Stimulated activated CD8-positive, alpha-beta memory T cell treated with anti-CD3 and anti-CD28 coated beads, Interleukin-12 subunit alpha, Interleukin-12 subunit beta, amount 100 ng/mL, for 24 hours (primary cell): ENCODE results near the gene OSER1.
"Not testable (repeated sequence)": the region's sequence is repeated elsewhere in the genome, so short reads cannot be mapped to it uniquely, and the experiment has no call there.

Source experiments
- DNase-seq: peaks from one replicate; pipeline ENCODE4 v3.0.0-alpha.2; 2020; ENCODE audit errors: extremely low read depth

Gene OSER1

DNA sequence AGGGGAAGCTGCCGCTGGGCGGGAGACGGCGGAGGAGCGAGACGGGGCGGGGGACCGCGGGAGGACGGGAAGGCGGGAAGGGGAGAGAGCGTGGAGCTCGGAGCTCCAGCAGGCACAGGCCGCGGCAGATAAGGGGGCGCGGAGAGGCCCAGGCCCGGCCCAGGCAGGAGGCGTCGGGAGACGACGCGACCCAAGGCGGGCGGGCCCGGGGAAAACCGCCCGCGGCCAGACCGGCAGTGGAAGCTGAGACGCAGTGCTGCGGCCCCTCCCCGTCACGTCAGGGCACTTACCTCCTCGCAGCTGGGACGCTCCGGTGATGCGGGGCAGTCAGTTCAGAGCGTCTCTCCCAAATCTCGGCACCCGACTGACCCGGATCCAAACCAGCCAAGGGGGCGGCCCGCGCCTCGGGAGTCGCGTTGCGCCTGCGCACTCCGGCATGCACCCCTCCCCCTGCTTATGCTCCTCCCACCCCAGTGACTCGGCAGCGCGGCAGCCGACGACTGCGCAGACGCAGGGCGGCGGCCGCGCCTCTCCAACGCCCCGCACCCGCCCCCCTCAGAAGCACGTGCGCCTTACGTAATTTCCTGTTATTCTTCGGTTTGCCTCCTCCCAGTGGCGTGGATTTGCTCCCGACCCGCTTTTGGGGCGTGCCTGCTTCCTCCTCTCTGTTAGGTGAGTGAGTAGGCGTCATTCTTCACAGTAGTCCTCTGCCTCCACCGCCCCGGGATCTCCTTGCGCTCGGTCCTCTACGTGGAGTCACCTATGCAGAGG lies at the start of gene OSER1:
TSS of gene OSER1 (minus strand) at position 366 of the 771 bp plus-strand sequence. CDS start 3,814 bp downstream, outside the sequence.
- DNase-seq, result peak; percentile 88

DNA sequence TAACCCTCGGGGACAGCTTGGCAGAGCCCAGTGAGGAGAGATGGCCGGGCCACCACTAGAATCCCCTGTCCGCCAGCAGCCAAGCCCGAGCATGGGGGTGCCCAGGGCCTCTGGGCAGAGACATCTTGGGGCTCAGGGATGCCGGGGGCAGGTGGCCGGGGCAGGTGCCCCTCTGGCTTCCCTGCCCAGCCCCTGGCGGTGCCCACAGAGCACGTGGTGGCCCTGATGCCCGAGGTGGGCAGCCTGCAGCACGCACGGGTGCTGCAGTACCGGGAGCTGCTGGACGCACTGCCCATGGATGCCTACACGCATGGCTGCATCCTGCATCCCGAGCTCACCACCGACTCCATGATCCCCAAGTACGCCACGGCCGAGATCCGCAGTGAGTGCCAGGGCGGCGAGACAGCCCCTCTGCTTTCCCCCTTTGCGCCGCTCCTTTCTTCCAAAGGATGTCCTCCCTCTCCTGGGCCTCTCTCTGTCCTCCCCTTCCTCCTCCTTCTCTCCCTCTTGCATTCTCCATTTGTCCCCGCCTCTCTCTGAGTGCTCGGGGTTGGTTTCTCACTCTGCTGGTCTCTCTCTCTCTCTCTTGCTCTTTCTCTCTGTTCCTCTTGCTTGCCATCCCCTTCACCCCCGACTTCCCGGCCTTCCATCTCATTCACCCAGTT lies 47.8 kb upstream of the OSER1 start:
- no peak for DNase-seq

DNA sequence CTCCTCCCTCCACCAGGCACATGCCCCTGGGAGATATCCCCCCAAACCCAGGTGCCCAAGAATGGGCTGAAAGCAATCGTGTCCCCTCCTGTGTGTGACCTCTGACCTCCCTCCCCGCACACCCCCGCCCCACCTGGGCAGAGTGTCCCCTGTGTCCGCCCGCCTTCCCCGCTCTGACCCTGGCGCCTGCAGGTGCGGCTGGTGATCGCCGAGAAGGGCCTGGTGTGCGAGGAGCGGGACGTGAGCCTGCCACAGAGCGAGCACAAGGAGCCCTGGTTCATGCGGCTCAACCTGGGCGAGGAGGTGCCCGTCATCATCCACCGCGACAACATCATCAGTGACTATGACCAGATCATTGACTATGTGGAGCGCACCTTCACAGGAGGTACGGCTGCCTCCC lies 46.4 kb upstream of the OSER1 start:
- DNase-seq, result no peak

DNA sequence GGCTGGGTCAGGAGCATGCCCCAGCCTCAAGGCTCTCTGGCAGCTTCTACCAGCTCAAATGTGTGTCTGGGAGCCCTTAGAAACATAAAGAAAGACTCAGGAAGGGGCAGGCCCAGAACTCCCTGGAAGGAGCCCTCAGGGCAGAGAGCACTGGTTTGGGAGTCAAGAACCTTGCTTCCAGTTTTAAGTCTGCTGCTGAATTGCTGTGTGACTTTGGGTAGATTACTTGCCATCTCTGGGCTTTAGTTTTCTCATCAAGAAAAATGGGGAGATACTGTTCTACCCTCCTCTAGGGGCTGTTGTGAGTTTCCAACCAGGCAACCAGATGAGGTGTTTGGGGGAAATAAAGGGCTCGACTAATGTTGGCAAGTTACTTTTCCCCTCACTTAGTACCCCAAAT lies 45.4 kb upstream of the OSER1 start:
- DNase-seq, result no peak

DNA sequence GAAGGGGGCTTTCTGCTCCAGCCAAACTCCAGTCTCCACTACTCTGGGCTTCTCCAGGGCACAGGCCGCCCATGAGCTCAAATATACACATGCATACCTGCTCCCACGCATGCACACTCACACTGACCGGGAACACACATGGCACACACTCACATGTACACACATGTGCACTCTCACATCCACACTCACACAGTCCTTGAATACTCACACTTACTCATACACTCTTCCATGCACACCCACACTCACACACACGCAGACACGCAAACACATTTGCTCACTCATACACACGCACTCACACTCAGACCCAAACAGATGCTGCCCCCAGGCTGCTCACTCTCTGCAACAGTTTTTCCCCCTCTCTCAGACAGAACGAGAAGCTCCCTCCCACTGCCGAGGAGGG lies 43.5 kb upstream of the OSER1 start:
- no peak for DNase-seq

DNA sequence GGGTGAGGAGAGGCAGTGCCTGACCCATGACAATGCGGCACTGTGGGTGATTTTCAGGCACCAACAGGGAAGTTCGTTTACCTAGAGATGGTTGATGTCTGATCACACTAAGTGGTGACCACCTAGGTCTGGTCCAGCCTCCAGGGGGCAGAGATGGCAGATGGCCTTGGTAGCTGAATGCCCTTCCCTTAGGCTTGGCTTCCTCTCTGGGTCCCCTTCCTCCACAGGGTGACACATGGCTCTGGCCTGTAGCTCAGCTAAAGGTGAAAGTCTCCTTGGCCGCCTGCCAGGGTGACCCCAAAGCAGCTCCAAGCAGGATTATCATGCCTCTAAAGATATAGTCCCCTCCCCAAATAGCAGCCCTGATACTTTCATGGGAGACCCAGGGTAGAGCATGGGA lies 43.0 kb upstream of the OSER1 start:
- no peak for DNase-seq

DNA sequence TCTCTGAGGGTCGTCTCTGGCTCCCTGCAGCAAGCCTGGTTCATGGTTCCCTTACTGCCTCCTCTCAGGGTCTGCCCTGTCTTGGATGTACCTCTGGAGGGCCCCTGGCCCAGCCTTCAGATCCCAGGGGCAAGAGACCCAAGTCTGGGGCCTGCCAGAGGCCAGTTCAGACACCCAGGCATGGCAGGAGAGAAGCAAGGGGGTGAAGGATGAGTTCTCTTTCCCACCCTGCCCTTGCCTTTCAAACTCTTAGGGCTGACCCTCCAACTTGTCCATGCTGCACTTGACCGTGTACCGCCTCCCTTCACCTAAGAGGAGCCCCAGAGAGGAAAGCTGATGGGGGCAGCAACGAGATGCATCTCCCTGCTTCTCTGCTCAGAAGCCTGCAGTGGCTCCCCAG lies 40.7 kb upstream of the OSER1 start:
- DNase-seq, result no peak

DNA sequence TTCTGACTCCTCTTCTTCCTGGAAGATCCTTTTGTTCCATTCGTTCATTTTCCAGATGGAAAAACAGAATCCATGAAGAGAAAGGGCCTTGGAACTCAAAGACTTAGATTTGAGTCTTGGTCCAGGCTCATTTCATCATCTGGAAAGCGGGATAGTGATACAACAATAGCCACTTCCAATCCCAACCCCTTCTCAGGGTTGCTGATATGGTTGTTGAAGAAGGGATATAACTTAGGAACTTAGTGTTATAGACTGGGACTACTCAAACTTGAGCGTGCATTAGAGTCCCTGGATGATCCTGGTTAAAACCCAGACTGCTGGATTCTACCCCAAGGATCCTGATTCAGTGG lies 37.8 kb upstream of the OSER1 start:
- DNase-seq, result no peak

DNA sequence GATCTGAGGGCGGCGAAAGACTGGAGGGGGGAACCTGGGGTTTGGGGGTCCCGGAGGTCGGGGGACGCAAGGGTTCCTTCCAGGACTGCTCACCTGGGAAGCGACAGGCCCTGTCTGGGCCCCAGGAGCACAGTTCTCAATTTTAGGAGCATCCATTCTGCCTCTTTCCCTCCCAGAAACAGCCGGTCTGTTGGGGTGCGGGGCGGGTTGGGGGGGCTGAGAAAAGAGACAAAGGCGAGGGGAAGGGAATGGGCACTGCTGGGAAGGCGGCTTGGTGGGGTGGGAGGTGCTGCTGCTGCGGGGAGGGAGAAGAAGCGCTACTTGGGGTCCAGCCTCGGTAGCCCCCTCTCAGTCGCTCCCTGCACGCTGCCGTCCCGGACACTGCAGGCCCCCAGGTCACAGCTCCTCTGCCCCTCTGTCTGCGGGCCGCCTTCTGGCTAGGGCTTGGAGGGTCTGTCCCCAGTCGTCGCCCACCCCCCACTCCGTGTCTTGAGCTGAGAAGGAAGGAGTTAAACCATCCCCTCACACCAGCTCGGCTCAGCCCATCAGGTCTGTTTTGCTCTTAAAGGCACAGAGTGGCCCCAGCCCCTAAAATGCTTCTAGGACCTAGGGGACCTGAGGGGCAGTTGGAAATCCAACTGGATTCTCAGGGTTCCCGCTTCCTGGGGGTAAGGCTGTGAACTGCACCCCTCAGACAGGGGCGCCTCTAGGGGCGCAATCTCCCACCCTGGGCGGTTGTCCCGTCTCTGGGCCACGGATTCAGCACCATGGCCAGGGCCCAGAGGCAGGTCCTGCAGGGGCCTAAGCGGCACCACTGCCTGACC lies 37.2 kb upstream of the OSER1 start:
- no peak for DNase-seq

DNA sequence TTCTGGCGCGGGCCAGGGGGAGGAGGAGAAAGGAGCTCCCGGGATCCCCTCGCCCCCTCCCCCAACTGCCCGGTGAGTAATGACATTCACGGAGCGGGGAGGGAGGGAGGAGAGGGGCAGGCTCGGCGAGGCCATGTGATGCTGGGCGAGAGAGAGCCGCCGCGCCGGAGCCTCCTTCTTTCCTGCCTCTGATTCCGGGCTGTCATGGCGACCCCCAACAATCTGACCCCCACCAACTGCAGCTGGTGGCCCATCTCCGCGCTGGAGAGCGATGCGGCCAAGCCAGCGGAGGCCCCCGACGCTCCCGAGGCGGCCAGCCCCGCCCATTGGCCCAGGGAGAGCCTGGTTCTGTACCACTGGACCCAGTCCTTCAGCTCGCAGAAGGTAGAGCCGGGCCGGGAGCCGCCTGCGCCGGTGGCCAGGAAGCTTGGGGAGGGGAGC lies 36.6 kb upstream of the OSER1 start, which contains the start of gene GDAP1L1:
TSS of gene GDAP1L1 (plus strand) at position 178 of the 441 bp plus-strand sequence. CDS start at position 205, 27 bp downstream.
- no peak for DNase-seq

DNA sequence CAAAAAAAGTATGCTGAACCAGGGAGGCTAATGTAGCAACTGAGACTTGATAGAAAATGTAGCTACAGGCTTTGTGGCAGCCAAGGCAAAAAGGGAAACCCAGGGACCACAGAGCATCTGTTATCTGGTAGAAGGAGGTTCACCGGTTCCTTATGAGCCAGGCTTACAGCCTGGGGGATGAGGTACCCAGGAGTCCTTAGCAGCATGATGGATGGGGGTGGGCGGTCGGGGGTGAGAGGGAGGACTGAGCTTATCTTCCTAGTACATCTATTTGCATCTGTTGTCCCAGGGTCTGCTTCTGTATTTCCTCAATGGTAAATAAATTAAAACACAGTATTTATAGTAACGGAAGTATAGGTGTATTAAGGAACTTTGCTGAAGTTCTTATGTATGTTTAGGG lies 35.4 kb upstream of the OSER1 start:
- DNase-seq, result no peak

DNA sequence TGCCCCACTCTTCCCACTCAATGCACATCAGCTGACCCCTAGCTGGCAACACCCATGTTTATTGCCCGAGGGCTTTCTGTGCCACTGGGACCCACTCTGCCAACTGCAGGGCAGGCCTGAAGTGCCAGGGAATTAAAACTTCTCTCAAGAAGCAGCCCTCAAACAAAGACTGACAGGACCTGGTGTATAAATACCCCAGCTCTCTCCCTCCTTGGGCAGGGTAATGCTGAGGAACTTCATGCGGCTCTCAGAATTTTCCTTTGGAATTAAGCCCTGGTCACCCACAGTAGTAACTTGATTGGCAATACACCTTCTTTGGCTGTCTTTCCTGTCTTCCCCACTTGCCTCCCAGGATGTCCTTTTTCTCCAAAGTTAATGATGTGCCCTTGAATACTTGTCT lies 31.2 kb upstream of the OSER1 start:
- no peak for DNase-seq

DNA sequence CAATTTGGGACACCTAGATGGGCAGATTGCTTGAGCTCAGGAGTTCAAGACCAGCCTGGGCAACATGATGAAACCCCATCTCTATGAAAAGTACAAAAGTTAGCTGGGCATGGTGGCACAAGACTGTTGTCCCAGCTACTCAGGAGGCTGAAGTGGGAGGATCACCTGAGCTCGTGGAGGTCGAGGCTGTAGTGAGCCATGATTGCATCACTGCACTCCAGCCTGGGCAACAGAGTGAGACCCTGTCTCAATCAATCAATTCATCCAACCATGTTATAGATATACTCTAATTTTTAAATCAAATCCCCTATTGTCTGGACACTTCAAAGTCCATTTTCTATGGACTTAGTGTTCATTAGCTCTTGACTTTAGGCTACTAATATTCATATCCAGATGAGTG lies 26.3 kb upstream of the OSER1 start:
- not testable (repeated sequence) for DNase-seq

DNA sequence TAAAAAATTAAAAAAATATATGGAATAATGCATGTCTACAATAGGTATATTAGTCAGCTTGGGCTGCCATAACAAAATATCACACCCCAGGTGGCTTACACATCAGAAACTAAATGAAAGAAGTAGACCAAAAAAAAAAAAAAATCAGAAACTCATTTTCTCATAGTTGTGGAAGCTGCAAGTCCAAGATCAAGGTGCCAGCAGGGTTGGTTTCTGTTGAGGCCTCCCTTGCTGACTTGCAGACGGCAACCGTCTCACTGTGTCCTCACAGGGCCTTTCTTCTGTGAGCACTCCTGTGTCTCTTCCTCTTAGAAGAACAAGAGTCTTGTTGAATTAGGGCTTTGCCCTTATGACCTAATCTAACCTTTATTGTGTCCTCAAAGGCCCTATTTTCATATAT lies 25.1 kb upstream of the OSER1 start:
- DNase-seq, result no peak

DNA sequence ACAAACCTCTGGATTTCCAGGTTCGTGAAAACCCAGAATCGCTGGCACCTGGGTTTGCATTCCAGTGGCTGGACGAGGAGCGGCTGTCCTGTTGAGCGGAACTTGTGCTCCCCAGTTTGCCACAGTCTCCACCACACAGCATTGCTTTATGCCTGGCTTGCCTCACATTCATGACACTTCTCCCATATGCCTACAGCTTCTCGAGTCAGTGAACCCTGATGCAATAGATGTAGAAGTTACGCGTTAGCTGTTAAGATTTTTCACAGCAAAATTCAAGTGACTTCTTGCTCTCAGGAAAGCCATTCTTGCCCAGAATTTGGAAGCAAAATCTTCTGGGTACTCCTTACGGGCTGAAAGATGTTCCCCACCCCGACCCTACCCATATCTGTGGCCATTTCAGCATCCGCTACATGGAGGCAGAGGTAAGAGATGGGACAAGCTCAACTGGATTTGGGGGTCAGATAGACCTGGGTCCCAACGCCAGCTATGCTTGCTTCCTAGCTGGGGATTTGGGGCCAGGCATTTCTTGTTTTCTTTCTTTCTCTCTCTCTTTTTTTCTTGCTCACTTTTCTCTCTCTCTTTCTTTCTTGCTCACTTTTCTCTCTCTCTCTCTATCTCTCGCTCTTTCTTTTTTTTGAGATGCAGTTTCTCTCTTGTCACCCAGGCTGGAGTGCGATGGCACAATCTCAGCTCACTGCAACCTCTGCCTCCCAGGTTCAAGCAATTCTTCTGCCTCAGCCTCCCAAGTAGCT lies 24.2 kb upstream of the OSER1 start:
- DNase-seq, result no peak

DNA sequence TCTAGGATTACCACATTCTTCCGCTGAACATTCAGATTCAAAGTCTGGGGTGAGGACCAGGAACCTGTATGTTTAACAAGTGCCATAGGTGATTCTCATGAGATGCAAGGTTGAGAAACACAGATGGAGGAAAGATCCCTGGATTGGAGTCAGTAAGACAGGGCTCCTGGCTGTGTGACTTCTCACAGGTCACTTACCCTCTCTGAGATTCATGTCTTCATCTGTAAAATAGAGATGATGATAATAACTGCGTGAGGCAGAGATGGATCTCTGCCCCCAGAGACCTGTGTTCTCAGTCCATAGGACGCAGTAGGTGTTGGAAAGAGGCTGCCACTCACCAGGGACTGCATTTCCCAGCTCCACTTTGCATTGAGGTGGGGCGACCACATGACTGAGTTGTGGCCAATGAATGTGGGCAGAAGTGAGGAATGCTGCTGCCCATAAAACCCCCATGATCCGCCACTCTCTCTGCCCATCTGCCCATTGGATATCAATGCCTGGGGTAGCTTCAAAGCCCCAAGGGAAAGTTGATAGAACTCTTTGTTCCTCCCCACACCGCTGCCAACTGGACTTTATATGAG lies 23.0 kb upstream of the OSER1 start:
- DNase-seq, result no peak

DNA sequence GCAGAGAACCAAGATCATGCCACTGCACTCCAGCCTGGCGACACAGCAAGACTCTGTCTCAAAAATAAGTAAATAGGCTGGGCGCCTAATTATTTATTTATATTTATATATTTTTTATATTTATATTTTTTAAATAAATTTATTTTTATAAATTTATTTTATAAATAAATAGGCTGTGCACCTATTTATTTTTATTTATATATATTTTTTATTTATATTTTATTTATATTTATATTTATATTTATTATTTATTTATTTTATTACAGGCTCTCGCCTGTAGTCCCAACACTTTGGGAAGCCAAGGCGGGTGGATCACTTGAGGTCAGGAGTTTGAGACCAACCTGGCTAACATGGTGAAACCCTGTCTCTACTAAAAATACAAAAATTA lies 21.9 kb upstream of the OSER1 start:
- not testable (repeated sequence) for DNase-seq

DNA sequence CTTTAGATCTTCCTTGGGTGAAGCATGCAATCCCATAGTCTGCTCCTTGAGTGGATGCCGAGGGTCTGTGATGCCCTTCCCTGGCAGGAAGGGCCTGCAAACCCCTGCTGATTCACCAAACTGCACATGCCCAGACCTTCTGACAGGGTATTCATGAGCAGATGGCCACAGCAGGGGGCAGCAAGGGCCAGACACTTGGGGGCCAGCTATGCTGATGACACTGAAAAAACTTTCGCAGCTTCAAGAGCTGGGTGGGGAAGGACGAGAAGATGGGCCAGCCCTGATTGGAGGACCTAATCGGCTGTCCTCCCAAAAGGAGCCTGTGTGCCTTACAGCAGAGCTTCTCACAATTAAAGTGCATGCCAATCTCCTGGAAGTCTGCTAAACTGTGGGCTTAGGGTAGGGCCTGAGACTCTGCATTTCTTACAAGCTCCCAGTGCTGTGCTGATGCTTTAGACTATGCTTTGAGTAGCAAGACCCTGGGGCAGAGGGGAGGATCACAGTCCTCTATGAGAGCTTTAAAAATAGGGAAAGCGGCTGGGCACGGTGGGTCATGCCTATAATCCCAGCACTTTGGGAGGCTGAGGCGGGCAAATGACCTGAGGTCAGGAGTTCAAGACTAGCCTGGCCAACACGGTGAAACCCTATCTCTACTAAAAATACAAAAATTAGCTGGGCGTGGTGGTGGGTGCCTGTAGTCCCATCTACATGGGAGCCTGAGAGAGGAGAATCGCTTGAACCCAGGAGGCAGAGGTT lies 21.3 kb upstream of the OSER1 start:
- DNase-seq, result no peak

DNA sequence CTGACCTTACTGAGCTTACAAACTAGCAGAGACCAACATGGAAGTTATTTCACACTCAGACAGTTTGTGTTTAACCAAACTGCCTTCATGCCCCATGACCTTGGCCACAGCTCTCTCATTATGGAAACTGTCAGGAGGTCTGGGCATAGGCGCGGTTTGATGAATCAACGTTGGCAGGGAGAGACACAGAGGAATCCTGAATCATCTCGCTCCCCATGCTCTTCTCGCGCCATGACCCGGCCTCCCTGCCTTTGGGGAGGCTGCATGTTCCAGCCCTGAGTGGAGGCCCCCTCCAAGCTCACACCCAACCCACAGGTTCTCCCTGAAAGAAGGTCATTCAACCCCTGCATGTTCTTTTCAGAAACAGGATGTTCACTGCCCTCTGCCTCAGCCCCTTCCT lies 20.6 kb upstream of the OSER1 start:
- no peak for DNase-seq

DNA sequence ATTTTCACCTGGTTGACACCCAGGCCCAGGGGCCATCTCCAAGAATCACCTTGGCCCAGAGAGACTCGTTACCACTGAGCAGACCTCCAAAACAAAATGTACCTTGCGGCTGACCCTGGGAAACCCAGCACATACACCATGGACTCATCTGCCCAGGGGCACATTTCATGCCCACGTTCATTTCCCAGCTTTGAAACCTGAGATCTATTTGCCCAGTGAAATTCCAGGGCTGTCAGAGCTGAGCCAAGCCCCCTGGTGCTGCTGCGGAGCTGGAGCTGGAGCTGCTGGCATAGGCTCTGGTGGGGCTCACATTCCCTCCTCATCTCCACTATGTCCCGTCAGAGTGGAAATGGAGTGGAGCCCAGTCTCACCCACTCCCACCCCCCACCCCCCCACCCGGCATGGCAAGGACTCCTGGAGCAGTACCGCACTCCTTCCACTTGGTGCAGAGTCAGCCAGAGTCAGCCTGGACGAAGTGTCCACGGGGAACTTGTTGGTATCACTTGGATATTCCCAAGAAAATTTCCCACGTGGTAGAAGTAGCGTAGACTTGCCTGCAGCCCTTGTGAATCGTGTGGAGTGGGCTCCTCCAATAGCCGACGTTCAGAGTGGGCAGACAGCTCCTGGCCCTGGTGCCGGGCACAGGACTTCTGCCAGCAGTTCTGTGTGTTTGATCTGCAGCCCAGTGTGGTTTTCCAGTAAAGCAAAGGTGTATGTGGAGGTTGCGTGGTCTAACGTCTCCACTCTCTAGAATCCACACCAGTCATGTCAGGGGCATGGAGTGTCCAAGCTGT lies 18.1 kb upstream of the OSER1 start:
- DNase-seq, result no peak
